H1 (cell line): ENCODE data around the gene CACNA2D1. TPM values are rescaled to one million over a fixed set of nuclear protein-coding genes. Genes with fewer than 3 reads are reported as not detected.

Experiments used
- ASH2L ChIP-seq: fragments of 200-600, 300-600 bp; sonication (generic); IDR thresholded peaks from one replicate; pipeline ENCODE4 v1.7.1; 2017; ENCODE audit warnings: low read length
- CBX5 ChIP-seq: fragments of 300-800, 300-1000 bp; sonication (generic); IDR thresholded peaks from 2 replicates; pipeline ENCODE4 v1.7.1; 2016; ENCODE audit warnings: antibody characterized with exemption, low read length, low read depth
- CTBP2 ChIP-seq: IDR thresholded peaks from 2 replicates; pipeline ENCODE4 v1.7.0; 2011; ENCODE audit warnings: borderline replicate concordance, mild to moderate bottlenecking, moderate library complexity, mixed read lengths, low read length; ENCODE audit not compliant: insufficient read depth, insufficient read length
- HDAC2 ChIP-seq, 2 experiments: fragments of 300-600 bp in 1 of 2; sonication (generic) in 1 of 2; IDR thresholded peaks; 2 replicates each; pipeline ENCODE4 v1.6.1; 2011 to 2012; ENCODE audit warnings: low read depth in 2 of 2, low read length in 2 of 2, mild to moderate bottlenecking in 2 of 2, moderate library complexity in 2 of 2, borderline replicate concordance in 1 of 2, inconsistent platforms in 1 of 2
- KDM1A ChIP-seq: fragments of 200-600, 300-600 bp; sonication (generic); IDR thresholded peaks from 2 replicates; pipeline ENCODE4 v1.7.1; 2016; ENCODE audit warnings: mild to moderate bottlenecking, low read length, borderline replicate concordance
- KDM4A ChIP-seq: IDR thresholded peaks from one replicate; pipeline ENCODE4 v1.7.1; 2012; ENCODE audit warnings: low read depth, mild to moderate bottlenecking, moderate library complexity, low read length, inconsistent platforms; ENCODE audit not compliant: severe bottlenecking
- PHF8 ChIP-seq: fragments of 200-600 bp; sonication (generic); conservative IDR thresholded peaks from 2 replicates; pipeline ENCODE4 v1.7.1; 2012; ENCODE audit warnings: low read depth, mild to moderate bottlenecking, inconsistent platforms, low read length, moderate library complexity
- RXRA ChIP-seq: IDR thresholded peaks from 2 replicates; pipeline ENCODE4 v1.6.1; 2011; ENCODE audit warnings: low read depth, mild to moderate bottlenecking, low read length, moderate library complexity; ENCODE audit not compliant: insufficient read depth
- SAP30 ChIP-seq: fragments of 300-600 bp; sonication (generic); IDR thresholded peaks from 2 replicates; pipeline ENCODE4 v1.7.1; 2012; ENCODE audit warnings: low read length, moderate library complexity, mild to moderate bottlenecking, inconsistent platforms; ENCODE audit not compliant: insufficient read depth, insufficient replicate concordance
- TCF12 ChIP-seq: IDR thresholded peaks from 2 replicates; pipeline ENCODE4 v1.6.1; 2011; ENCODE audit warnings: low read depth, mild to moderate bottlenecking, low read length
- TEAD4 ChIP-seq: IDR thresholded peaks from 2 replicates; pipeline ENCODE4 v1.6.1; 2012; ENCODE audit warnings: low read depth, low read length, inconsistent platforms, mixed read lengths
- polyA plus RNA-seq, 7 experiments: library from polyadenylated mRNA; depleted of rRNA in 3 of 7; stranded (reverse) in 5 of 7; unstranded in 2 of 7; fragments of >200 nt in 5 of 7; fragments of 200-250 nt in 2 of 7; gene quantifications; 1 replicate in 5 of 7; 2 replicates in 1 of 7; 4 replicates in 1 of 7; pipeline versions ENCODE4 v1.2.1 to v1.2.3, GENCODE V29; 2011 to 2013; ENCODE audit warnings: missing spikeins in 2 of 7, mixed read lengths in 2 of 7
- total RNA-seq: library from RNA; stranded (reverse); fragmentation: NEBNext Ultra II Directional; extraction: Animal tissue kit (Norgen Biotek cat#: 25700); gene quantifications from 2 replicates; pipeline ENCODE4 v1.2.1, GENCODE V29; 2021
- TF ChIP-seq, protein P1 (sequence below): IDR thresholded peaks from 2 replicates; pipeline ENCODE4 v1.6.1; 2012; ENCODE audit warnings: inconsistent platforms

The CACNA2D1 gene
- total and polyA plus RNA-seq, 2 of the 8 experiments (the other 6 are each of a cell fraction or from before 2014, with no cell fraction given), result 4.3 to 27.3 TPM

DNA sequence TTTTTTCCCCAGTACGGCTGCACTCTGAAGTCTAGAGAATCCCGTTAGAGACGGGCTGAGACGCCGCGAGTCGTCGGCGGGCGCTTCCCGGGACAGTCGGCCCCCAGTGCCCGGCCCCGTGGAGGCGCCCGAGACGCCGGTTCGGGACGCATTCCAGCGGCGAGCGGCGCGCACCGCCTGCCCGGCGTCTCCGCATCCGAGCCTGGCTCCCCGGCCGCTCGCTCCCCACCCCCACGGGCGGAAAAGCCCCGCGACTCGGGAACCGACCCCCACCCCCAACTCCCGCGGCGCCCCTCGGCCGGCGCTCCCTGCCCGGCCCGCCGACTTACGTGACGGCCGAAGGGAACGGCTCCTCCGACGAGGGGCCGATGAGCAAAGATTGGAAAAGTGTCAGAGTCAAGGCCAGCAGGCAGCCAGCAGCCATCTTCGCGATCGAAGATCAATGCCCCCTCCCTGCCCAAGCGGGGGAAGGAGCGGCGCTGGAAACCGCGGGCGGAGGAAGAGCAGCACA is 486 bp downstream of the CACNA2D1 start (continued):
- TF ChIP-seq RXRA (no peak), TEAD4 (peak; percentile 74), CBX5 (no peak), KDM4A (peak; percentile 10), HDAC2 (IDR thresholded peaks at IDR 0.05; ENCODE audit: borderline replicate concordance in 1 of 2, low read depth in 2 of 2, low read length in 2 of 2) (0 out of 4 replicates have a peak, but pooled peaks of 1 of the 2 experiments have one; percentile 66), KDM1A (no peak; the same call in 1 of the 2 replicates), CTBP2 (no peak), PHF8 (0 out of 2 replicates have a peak, but pooled peaks have one; percentile 37), SAP30 (no peak), TCF12 (no peak), ASH2L (peak; percentile 96)
- TF ChIP-seq, protein P1, sequence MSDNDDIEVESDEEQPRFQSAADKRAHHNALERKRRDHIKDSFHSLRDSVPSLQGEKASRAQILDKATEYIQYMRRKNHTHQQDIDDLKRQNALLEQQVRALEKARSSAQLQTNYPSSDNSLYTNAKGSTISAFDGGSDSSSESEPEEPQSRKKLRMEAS, result peak; percentile 57
